Activated CD8-positive, alpha-beta T cell treated with anti-CD3 and anti-CD28 coated beads for 36 hours (primary cell): ENCODE data around the gene NUDCD3. TPM values are rescaled to one million over a fixed set of nuclear protein-coding genes. Genes with fewer than 3 reads are reported as not detected.

ENCODE experiments used
- ATAC-seq: fragments of 200-7000 bp; cut with Tn5 transposase; one replicate; pipeline ENCODE4 v1.10.0; 2021; ENCODE audit warnings: mild to moderate bottlenecking, moderate library complexity
- CTCF ChIA-PET: fragments of 350-600 bp; sonication (Branson Sonifier 250); formaldehyde crosslinking; loops from one replicate; lab custom pipeline; 2021; ENCODE audit warnings: antibody characterized with exemption; lab: Charles Lee
- POLR2A ChIA-PET: fragments of 350-600 bp; sonication (Branson Sonifier 250); formaldehyde crosslinking; loops from one replicate; lab custom pipeline; 2021; ENCODE audit warnings: antibody characterized with exemption; lab: Charles Lee
- DNase-seq: peaks from one replicate; pipeline ENCODE4 v3.0.0-alpha.2; 2020
- H3K27ac Mint-ChIP-seq: one replicate; pipeline ENCODE4 v1.8.0; 2021; ENCODE audit warnings: mild to moderate bottlenecking, mixed read lengths
- H3K27me3 Mint-ChIP-seq: one replicate; pipeline ENCODE4 v1.8.0; 2021; ENCODE audit warnings: mixed read lengths
- H3K36me3 Mint-ChIP-seq: one replicate; pipeline ENCODE4 v1.8.0; 2021; ENCODE audit warnings: low read depth, mixed read lengths
- H3K4me1 Mint-ChIP-seq: one replicate; pipeline ENCODE4 v1.8.0; 2021; ENCODE audit warnings: low read depth, mixed read lengths
- H3K4me3 Mint-ChIP-seq: one replicate; pipeline ENCODE4 v1.8.0; 2021; ENCODE audit warnings: mild to moderate bottlenecking, moderate library complexity, mixed read lengths
- H3K9me3 Mint-ChIP-seq: one replicate; pipeline ENCODE4 v1.8.0; 2021; ENCODE audit warnings: mixed read lengths
- intact Hi-C: fragments of 100-400 bp; cut with micrococcal nuclease; formaldehyde crosslinking; loops from one replicate; pipeline ENCODE4 v1.10.0; 2022
- total RNA-seq, 2 experiments: library from RNA; stranded (reverse); gene quantifications; one replicate each; pipeline ENCODE4 v1.2.3, GENCODE V29; 2021
- TF ChIP-seq, protein P1 (sequence below): fragments of 200-600 bp; IDR thresholded peaks from one replicate; pipeline ENCODE4 v1.8.0; 2022; ENCODE audit warnings: antibody characterized with exemption, mild to moderate bottlenecking

NUDCD3 gene
- total RNA-seq, 2 experiments from 2014 or later = 102 to 107 TPM

DNA sequence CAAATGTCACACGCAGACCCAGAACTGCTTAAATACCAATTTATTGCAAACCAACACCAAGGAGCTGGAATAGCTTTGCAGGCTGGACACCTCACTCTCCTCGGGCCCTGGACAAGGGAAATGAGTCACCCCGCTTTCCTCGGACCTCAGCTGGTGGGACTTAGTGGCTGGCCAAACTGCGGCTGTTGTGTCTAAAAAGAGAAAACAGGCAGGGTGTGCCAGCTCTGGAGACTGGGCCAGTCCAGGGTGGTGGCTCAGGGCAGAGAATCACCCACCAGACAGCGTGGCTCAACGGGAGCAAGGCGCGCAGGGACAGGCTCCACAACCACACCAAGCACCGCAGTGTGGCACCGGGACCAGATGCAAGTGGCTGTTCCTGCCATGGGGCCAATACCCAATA is 106.9 kb downstream of the NUDCD3 start:
- H3K4me3 Mint-ChIP-seq = no peak overlapping the region
- H3K9me3 Mint-ChIP-seq = no peaks in the 10 kb centered on the region
- ATAC-seq = no peak
- peaks cover 3% of the 10 kb centered on the region for H3K36me3 Mint-ChIP-seq
- POLR2A ChIA-PET = no interaction called here
- H3K27ac Mint-ChIP-seq = no peak overlapping the region
- TF ChIP-seq, protein P1, sequence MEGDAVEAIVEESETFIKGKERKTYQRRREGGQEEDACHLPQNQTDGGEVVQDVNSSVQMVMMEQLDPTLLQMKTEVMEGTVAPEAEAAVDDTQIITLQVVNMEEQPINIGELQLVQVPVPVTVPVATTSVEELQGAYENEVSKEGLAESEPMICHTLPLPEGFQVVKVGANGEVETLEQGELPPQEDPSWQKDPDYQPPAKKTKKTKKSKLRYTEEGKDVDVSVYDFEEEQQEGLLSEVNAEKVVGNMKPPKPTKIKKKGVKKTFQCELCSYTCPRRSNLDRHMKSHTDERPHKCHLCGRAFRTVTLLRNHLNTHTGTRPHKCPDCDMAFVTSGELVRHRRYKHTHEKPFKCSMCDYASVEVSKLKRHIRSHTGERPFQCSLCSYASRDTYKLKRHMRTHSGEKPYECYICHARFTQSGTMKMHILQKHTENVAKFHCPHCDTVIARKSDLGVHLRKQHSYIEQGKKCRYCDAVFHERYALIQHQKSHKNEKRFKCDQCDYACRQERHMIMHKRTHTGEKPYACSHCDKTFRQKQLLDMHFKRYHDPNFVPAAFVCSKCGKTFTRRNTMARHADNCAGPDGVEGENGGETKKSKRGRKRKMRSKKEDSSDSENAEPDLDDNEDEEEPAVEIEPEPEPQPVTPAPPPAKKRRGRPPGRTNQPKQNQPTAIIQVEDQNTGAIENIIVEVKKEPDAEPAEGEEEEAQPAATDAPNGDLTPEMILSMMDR = no peak
- DNase-seq = no peak
- H3K27me3 Mint-ChIP-seq = no peaks in the 10 kb centered on the region
- peaks cover 4% of the 10 kb centered on the region for H3K4me1 Mint-ChIP-seq
- CTCF ChIA-PET = no interaction called here
- intact Hi-C loops = no loop called here

DNA sequence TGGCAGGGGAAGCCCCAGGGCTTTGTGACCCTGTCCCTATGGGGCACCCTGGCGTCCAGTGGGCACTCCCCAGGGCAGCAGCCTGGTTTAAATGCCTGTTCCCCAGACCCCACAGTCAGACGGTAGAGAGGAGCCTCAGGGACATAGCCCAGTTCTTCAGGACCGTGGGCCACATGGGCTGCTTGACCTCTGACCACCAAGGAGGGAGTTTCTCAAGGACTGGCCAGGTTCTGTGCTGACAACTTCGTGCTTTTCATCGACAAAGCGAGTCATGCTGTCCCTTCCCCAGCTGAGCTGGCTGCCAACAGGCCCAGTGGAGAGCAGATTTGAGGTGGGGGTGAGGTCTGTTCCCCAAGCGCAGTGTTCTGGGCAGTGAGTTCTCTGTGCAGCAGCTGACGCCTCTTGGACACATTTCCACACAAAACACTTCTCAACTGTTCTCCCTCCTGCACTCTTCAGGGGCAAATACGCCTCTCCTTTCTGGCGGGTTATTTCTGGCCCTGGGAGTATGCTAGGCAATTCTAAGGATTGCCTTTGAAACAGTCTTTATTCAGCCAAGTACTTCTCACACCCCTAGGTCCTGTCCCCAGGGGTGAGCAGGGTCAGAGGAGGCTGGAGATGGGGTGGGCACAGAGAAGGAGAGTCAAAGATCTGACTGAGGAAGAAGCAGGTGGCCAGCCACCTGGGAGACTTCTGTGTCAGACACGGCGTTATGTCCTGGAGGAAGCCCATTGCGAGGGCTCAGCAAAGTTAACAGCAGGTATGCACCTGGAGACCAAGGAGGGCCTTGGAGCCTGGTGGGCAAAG is 107.8 kb downstream of the NUDCD3 start:
- DNase-seq (no peak), ATAC-seq (no peak)
- Mint-ChIP-seq H3K36me3 (peaks cover 3% of the 10 kb centered on the region), H3K4me1 (peaks cover 4% of the 10 kb centered on the region), H3K27me3 (no peaks in the 10 kb centered on the region), H3K4me3 (no peak overlapping the region), H3K27ac (no peak overlapping the region), H3K9me3 (no peaks in the 10 kb centered on the region)
- intact Hi-C loops = no loop called here
- POLR2A ChIA-PET = no interaction called here
- TF ChIP-seq, protein P1 = no peak
- CTCF ChIA-PET = no interaction called here

DNA sequence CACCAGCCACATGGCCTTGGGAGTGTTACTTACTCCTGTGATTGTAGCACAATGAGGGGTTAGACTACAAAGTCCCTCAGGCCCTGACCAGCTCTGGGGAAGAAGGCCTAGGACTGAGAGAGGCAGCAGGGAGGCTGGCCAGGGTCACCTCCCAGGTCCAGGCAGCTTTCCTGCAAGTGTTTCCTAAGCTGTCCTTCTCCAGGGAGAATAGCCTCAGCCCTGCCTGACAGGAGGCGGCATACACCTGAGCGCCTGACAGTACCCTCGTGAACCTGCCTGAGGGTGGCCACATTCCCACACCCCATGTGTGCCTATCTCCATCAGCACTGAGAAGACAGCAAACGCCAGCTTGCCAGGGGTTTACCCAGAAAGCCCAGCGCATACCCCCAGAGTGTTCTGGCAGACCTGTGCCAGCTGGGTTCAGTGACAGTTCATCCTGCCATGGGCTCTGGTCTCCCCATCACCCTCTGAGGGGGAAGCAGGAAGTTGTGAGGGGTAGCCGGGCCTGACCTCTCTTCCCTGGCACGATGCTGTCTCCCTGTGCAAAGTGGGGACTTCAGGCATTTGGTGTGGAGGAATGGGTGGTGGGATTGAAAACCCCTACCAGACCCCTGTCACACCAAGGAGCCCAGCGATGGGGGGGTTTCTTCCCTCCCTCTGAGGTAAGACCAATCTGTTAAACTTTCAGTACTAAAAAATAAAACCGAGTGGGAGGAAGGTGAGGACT is 108.8 kb downstream of the NUDCD3 start:
- intact Hi-C loops = no loop called here
- Mint-ChIP-seq H3K27ac (peak overlapping the region; percentile 21), H3K36me3 (peaks cover 3% of the 10 kb centered on the region), H3K9me3 (no peaks in the 10 kb centered on the region), H3K4me3 (no peak overlapping the region), H3K4me1 (peaks cover 4% of the 10 kb centered on the region), H3K27me3 (no peaks in the 10 kb centered on the region)
- ChIA-PET POLR2A (no interaction called here), CTCF (no interaction called here)
- ATAC-seq (no peak), DNase-seq (no peak)
- TF ChIP-seq, protein P1 = no peak

GRCh38 chr7:44380831-44381493 is 109.5 kb downstream of the NUDCD3 start:
- H3K9me3 Mint-ChIP-seq = no peaks in the 10 kb centered on the region
- POLR2A ChIA-PET = interaction anchor here (1.0 kb wide), 1 partner anchor 18 kb away, joined by 3 read pairs; no protein-coding TSS in a partner anchor
- peak overlapping the region; percentile 21 for H3K27ac Mint-ChIP-seq
- TF ChIP-seq, protein P1 = no peak
- CTCF ChIA-PET = no interaction called here
- peaks cover 3% of the 10 kb centered on the region for H3K36me3 Mint-ChIP-seq
- no peak for DNase-seq
- H3K27me3 Mint-ChIP-seq = no peaks in the 10 kb centered on the region
- H3K4me1 Mint-ChIP-seq = peaks cover 4% of the 10 kb centered on the region
- intact Hi-C loops = no loop called here
- H3K4me3 Mint-ChIP-seq = no peak overlapping the region
- ATAC-seq = no peak
